ENCODE data around the gene POLR1A. TPM values are rescaled to one million over a fixed set of nuclear protein-coding genes. Genes with fewer than 3 reads are reported as not detected.

The POLR1A gene
- total and polyA plus RNA-seq, 2 of the 13 experiments (the other 11 are each of a cell fraction or from before 2014, with no cell fraction given), result 7.2 to 39.9 TPM

- TF ChIP-seq, protein P1, sequence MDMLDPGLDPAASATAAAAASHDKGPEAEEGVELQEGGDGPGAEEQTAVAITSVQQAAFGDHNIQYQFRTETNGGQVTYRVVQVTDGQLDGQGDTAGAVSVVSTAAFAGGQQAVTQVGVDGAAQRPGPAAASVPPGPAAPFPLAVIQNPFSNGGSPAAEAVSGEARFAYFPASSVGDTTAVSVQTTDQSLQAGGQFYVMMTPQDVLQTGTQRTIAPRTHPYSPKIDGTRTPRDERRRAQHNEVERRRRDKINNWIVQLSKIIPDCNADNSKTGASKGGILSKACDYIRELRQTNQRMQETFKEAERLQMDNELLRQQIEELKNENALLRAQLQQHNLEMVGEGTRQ (IDR thresholded peaks at IDR 0.05; ENCODE audit: low read depth, low read length), result no peak
- TF ChIP-seq, protein P1 (CRISPR knock-in tag; IDR thresholded peaks at IDR 0.05; ENCODE audit: borderline replicate concordance), result no peak
- TF ChIP-seq KLF11 (CRISPR knock-in tag; IDR thresholded peaks at IDR 0.05) (no peak), ARNT (IDR thresholded peaks at IDR 0.05) (no peak), RAD21 (CRISPR knock-in tag; IDR thresholded peaks at IDR 0.05) (no peak), CREB1 (IDR thresholded peaks at IDR 0.05) (peak; percentile 85), CREB1 (CRISPR knock-in tag; IDR thresholded peaks at IDR 0.05) (peak; percentile 94), THYN1 (CRISPR knock-in tag; IDR thresholded peaks at IDR 0.05; ENCODE audit: borderline replicate concordance, low read depth) (peak; percentile 7; the same call in 1 of the 2 replicates), ZBTB42 (CRISPR knock-in tag; IDR thresholded peaks at IDR 0.05) (no peak), ZNF225 (CRISPR knock-in tag; IDR thresholded peaks at IDR 0.05) (peak; percentile 84; the same call in 1 of the 2 replicates), ZSCAN21 (CRISPR knock-in tag; IDR thresholded peaks at IDR 0.05; ENCODE audit: borderline replicate concordance) (no peak), HNF4G (IDR thresholded peaks at IDR 0.05; ENCODE audit: borderline replicate concordance, low read depth, low read length) (no peak), HNF4G (CRISPR knock-in tag; IDR thresholded peaks at IDR 0.05; ENCODE audit: borderline replicate concordance, low read depth) (no peak; the same call in 1 of the 2 replicates), PHF8 (CRISPR knock-in tag; IDR thresholded peaks at IDR 0.05) (peak; percentile 96), ZNF7 (CRISPR knock-in tag; IDR thresholded peaks at IDR 0.05) (no peak), MIXL1 (CRISPR knock-in tag; IDR thresholded peaks at IDR 0.05) (peak; percentile 45), TAF15 (IDR thresholded peaks at IDR 0.05; ENCODE audit: low read depth, low read length, poor library complexity, severe bottlenecking) (no peak), FOXO1 (CRISPR knock-in tag; IDR thresholded peaks at IDR 0.05) (peak; percentile 73), ZNF329 (CRISPR knock-in tag; IDR thresholded peaks at IDR 0.05; ENCODE audit: low read depth) (peak; percentile 74; the same call in 1 of the 2 replicates), CENPT (CRISPR knock-in tag; IDR thresholded peaks at IDR 0.05; ENCODE audit: low read depth) (no peak), ZSCAN29 (CRISPR knock-in tag; conservative IDR thresholded peaks at IDR 0.05) (no peak), GABPB1 (CRISPR knock-in tag; IDR thresholded peaks at IDR 0.05) (peak; percentile 80), ELK4 (CRISPR knock-in tag; IDR thresholded peaks at IDR 0.05; ENCODE audit: borderline replicate concordance) (no peak), ATF3 (CRISPR knock-in tag; IDR thresholded peaks at IDR 0.05) (peak; percentile 64; the same call in 1 of the 2 replicates), SNAI1 (CRISPR knock-in tag; IDR thresholded peaks at IDR 0.05; ENCODE audit: borderline replicate concordance) (no peak)
- TF ChIP-seq, protein P2, sequence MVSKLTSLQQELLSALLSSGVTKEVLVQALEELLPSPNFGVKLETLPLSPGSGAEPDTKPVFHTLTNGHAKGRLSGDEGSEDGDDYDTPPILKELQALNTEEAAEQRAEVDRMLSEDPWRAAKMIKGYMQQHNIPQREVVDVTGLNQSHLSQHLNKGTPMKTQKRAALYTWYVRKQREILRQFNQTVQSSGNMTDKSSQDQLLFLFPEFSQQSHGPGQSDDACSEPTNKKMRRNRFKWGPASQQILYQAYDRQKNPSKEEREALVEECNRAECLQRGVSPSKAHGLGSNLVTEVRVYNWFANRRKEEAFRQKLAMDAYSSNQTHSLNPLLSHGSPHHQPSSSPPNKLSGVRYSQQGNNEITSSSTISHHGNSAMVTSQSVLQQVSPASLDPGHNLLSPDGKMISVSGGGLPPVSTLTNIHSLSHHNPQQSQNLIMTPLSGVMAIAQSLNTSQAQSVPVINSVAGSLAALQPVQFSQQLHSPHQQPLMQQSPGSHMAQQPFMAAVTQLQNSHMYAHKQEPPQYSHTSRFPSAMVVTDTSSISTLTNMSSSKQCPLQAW (CRISPR knock-in tag; IDR thresholded peaks at IDR 0.05), result peak; percentile 88
Measured at GRCh38 chr2:86105969-86106945, 571 bp upstream of the POLR1A start, which contains the start of gene PTCD3 (continued).
